Measurements from ENCODE around the gene ARL6IP6.

The ARL6IP6 gene
- 13.8 to 62.3 (median 19.9) reads per million in 9 experiments for total RNA-seq

GRCh38 chr2:152718076-152718908 is at the start of gene ARL6IP6:
Gene ARL6IP6 (plus strand): TSS chr2:152718620. CDS start chr2:152718625, 5 bp downstream.
- H3K4me3 Mint-ChIP-seq, result peak within 1 kb of the TSS; percentile 93 to 100
- H3K4me1 Mint-ChIP-seq (ENCODE audit: low read depth in 2 of 2), result peaks cover 29 to 50% of the 10 kb centered on the region in 2 donors
- H3K27me3 Mint-ChIP-seq, result no peaks in the 10 kb centered on the region
- no peaks in the 10 kb centered on the region for H3K9me3 Mint-ChIP-seq
- peak within 1 kb of the TSS; percentile 96 to 100 for H3K27ac Mint-ChIP-seq
- DNase-seq (peak; percentile 91 to 95 (median 93)), ATAC-seq (replicated peaks) (peak; percentile 65)
- H3K36me3 Mint-ChIP-seq (ENCODE audit: insufficient read depth), result peaks cover 47% of the 10 kb centered on the region

- no peak for ATAC-seq (replicated peaks)
- Mint-ChIP-seq H3K27me3 (no peaks in the 10 kb centered on the region), H3K36me3 (ENCODE audit: insufficient read depth) (peaks cover 94% of the 10 kb centered on the region), H3K4me1 (ENCODE audit: low read depth in 2 of 2) (peaks cover 0 to 3% of the 10 kb centered on the region in 2 donors), H3K9me3 (no peaks in the 10 kb centered on the region), H3K4me3 (no peak overlapping the region), H3K27ac (peak overlapping the region in 1 of 2 donors; percentile 45)
- DNase-seq, result no peak
These were observed 44.1 kb upstream of the ARL6IP6 start for GRCh38 chr2:152674334-152674733.

GRCh38 chr2:152676461-152676860 is 42.0 kb upstream of the ARL6IP6 start:
- peak overlapping the region in 1 of 2 donors; percentile 31 for H3K27ac Mint-ChIP-seq
- H3K4me1 Mint-ChIP-seq (ENCODE audit: low read depth in 2 of 2), result peaks cover 0 to 11% of the 10 kb centered on the region in 2 donors
- no peak for ATAC-seq (replicated peaks)
- no peak overlapping the region for H3K4me3 Mint-ChIP-seq
- no peaks in the 10 kb centered on the region for H3K27me3 Mint-ChIP-seq
- DNase-seq, result no peak
- H3K36me3 Mint-ChIP-seq (ENCODE audit: insufficient read depth), result peaks cover 94% of the 10 kb centered on the region
- no peaks in the 10 kb centered on the region for H3K9me3 Mint-ChIP-seq

- no peaks in the 10 kb centered on the region for H3K9me3 Mint-ChIP-seq
- H3K36me3 Mint-ChIP-seq (ENCODE audit: insufficient read depth), result peaks cover 72% of the 10 kb centered on the region
- peaks cover 5 to 25% of the 10 kb centered on the region in 2 donors for H3K4me1 Mint-ChIP-seq (ENCODE audit: low read depth in 2 of 2)
- DNase-seq (no peak), ATAC-seq (replicated peaks) (no peak)
- no peak overlapping the region for H3K4me3 Mint-ChIP-seq
- H3K27me3 Mint-ChIP-seq, result no peaks in the 10 kb centered on the region
- H3K27ac Mint-ChIP-seq, result no peak overlapping the region
These were observed 39.6 kb upstream of the ARL6IP6 start for GRCh38 chr2:152678808-152679207.

- Mint-ChIP-seq H3K27me3 (no peaks in the 10 kb centered on the region), H3K9me3 (no peaks in the 10 kb centered on the region), H3K4me1 (ENCODE audit: low read depth in 2 of 2) (peaks cover 17 to 41% of the 10 kb centered on the region in 2 donors), H3K27ac (peak overlapping the region in 1 of 2 donors; percentile 61), H3K36me3 (ENCODE audit: insufficient read depth) (peaks cover 52% of the 10 kb centered on the region), H3K4me3 (no peak overlapping the region)
- ATAC-seq (replicated peaks) (no peak), DNase-seq (no peak)
These were observed 35.8 kb upstream of the ARL6IP6 start for GRCh38 chr2:152682663-152683062.

- no peaks in the 10 kb centered on the region for H3K9me3 Mint-ChIP-seq
- ATAC-seq (replicated peaks) (no peak), DNase-seq (no peak)
- H3K27me3 Mint-ChIP-seq, result no peaks in the 10 kb centered on the region
- peak overlapping the region; percentile 1 to 61 for H3K27ac Mint-ChIP-seq
- H3K4me3 Mint-ChIP-seq, result no peak overlapping the region
- H3K4me1 Mint-ChIP-seq (ENCODE audit: low read depth in 2 of 2), result peaks cover 17 to 41% of the 10 kb centered on the region in 2 donors
- H3K36me3 Mint-ChIP-seq (ENCODE audit: insufficient read depth), result peaks cover 55% of the 10 kb centered on the region
These were observed 35.0 kb upstream of the ARL6IP6 start for GRCh38 chr2:152683400-152683799.

- Mint-ChIP-seq H3K27me3 (no peaks in the 10 kb centered on the region), H3K4me3 (no peak overlapping the region), H3K36me3 (ENCODE audit: insufficient read depth) (peaks cover 42% of the 10 kb centered on the region), H3K27ac (no peak overlapping the region), H3K4me1 (ENCODE audit: low read depth in 2 of 2) (peaks cover 17 to 35% of the 10 kb centered on the region in 2 donors), H3K9me3 (no peaks in the 10 kb centered on the region)
- DNase-seq, result no peak
- ATAC-seq (replicated peaks), result no peak
These were observed 32.1 kb upstream of the ARL6IP6 start for GRCh38 chr2:152686321-152686720.

GRCh38 chr2:152693033-152693432 is 25.4 kb upstream of the ARL6IP6 start:
- H3K4me3 Mint-ChIP-seq, result peak overlapping the region in 1 of 2 donors; percentile 86
- no peaks in the 10 kb centered on the region for H3K27me3 Mint-ChIP-seq
- peaks cover 48% of the 10 kb centered on the region for H3K36me3 Mint-ChIP-seq (ENCODE audit: insufficient read depth)
- ATAC-seq (replicated peaks), result no peak
- H3K4me1 Mint-ChIP-seq (ENCODE audit: low read depth in 2 of 2), result peaks cover 10 to 20% of the 10 kb centered on the region in 2 donors
- no peaks in the 10 kb centered on the region for H3K9me3 Mint-ChIP-seq
- DNase-seq, result no peak
- peak overlapping the region; percentile 52 to 97 for H3K27ac Mint-ChIP-seq

- Mint-ChIP-seq H3K9me3 (no peaks in the 10 kb centered on the region), H3K4me3 (peak overlapping the region; percentile 84 to 86), H3K27me3 (no peaks in the 10 kb centered on the region), H3K36me3 (ENCODE audit: insufficient read depth) (peaks cover 39% of the 10 kb centered on the region), H3K27ac (peak overlapping the region; percentile 97 to 99), H3K4me1 (ENCODE audit: low read depth in 2 of 2) (peaks cover 10 to 26% of the 10 kb centered on the region in 2 donors)
- DNase-seq, result peak; percentile 6 to 23 (median 20)
- ATAC-seq (replicated peaks), result peak; percentile 91
These were observed 24.2 kb upstream of the ARL6IP6 start for GRCh38 chr2:152694161-152694661.

- peak overlapping the region in 1 of 2 donors; percentile 99 for H3K27ac Mint-ChIP-seq
- no peaks in the 10 kb centered on the region for H3K9me3 Mint-ChIP-seq
- ATAC-seq (replicated peaks) (no peak), DNase-seq (no peak)
- no peaks in the 10 kb centered on the region for H3K27me3 Mint-ChIP-seq
- H3K4me1 Mint-ChIP-seq (ENCODE audit: low read depth in 2 of 2), result peaks cover 13 to 33% of the 10 kb centered on the region in 2 donors
- H3K4me3 Mint-ChIP-seq, result peak overlapping the region in 1 of 2 donors; percentile 36
- H3K36me3 Mint-ChIP-seq (ENCODE audit: insufficient read depth), result peaks cover 28% of the 10 kb centered on the region
These were observed 22.7 kb upstream of the ARL6IP6 start for GRCh38 chr2:152695763-152696162.

GRCh38 chr2:152696476-152696875 is 21.9 kb upstream of the ARL6IP6 start:
- peak overlapping the region in 1 of 2 donors; percentile 13 for H3K27ac Mint-ChIP-seq
- peaks cover 0 to 1% of the 10 kb centered on the region in 2 donors for H3K9me3 Mint-ChIP-seq
- peaks cover 16 to 34% of the 10 kb centered on the region in 2 donors for H3K4me1 Mint-ChIP-seq (ENCODE audit: low read depth in 2 of 2)
- H3K36me3 Mint-ChIP-seq (ENCODE audit: insufficient read depth), result peaks cover 31% of the 10 kb centered on the region
- DNase-seq (no peak), ATAC-seq (replicated peaks) (no peak)
- H3K27me3 Mint-ChIP-seq, result no peaks in the 10 kb centered on the region
- no peak overlapping the region for H3K4me3 Mint-ChIP-seq

GRCh38 chr2:152701198-152701597 is 17.2 kb upstream of the ARL6IP6 start:
- DNase-seq (no peak), ATAC-seq (replicated peaks) (no peak)
- Mint-ChIP-seq H3K4me1 (ENCODE audit: low read depth in 2 of 2) (peaks cover 27 to 49% of the 10 kb centered on the region in 2 donors), H3K4me3 (no peak overlapping the region), H3K27me3 (no peaks in the 10 kb centered on the region), H3K9me3 (peaks cover 0 to 6% of the 10 kb centered on the region in 2 donors), H3K27ac (no peak overlapping the region), H3K36me3 (ENCODE audit: insufficient read depth) (peaks cover 8% of the 10 kb centered on the region)

GRCh38 chr2:152706477-152707021 is 11.9 kb upstream of the ARL6IP6 start:
- peak overlapping the region in 1 of 2 donors; percentile 41 for H3K27ac Mint-ChIP-seq
- DNase-seq (no peak), ATAC-seq (replicated peaks) (no peak)
- peaks cover 0 to 5% of the 10 kb centered on the region in 2 donors for H3K9me3 Mint-ChIP-seq
- H3K36me3 Mint-ChIP-seq (ENCODE audit: insufficient read depth), result peaks cover 13% of the 10 kb centered on the region
- H3K27me3 Mint-ChIP-seq, result no peaks in the 10 kb centered on the region
- H3K4me1 Mint-ChIP-seq (ENCODE audit: low read depth in 2 of 2), result peaks cover 45 to 72% of the 10 kb centered on the region in 2 donors
- no peak overlapping the region for H3K4me3 Mint-ChIP-seq

Data from effector memory CD8-positive, alpha-beta T cell (primary cell).